Measurements from ENCODE around the gene ITGAL. TPM values are rescaled to one million over a fixed set of nuclear protein-coding genes. Genes with fewer than 3 reads are reported as not detected.
A peak's percentile ranks its signal among the peaks of the same experiment; 100 is the strongest.

ITGAL gene
- total and polyA plus RNA-seq, 2 of the 13 experiments (the other 11 are each of a cell fraction or from before 2014, with no cell fraction given), result 0.86 to 1.2 TPM

DNA sequence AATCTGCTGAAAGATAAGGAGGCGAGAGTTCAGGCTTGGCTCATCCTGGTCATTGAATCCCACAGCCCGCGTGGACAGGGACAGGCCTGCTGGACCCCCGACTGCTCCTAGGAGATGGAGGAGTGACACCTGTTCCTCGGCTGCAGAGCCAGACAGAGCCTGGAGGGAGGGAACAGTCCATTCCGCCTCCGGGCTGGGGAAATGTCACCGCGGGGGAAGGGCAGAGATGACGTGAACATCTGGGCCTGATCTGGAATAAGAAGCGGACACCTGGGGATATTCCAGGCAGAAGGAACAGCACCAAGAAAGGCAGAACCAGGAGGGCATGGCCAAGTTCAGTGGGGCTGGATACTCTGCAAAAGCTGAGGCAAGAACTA, 60.6 kb downstream of the ITGAL start:
- ChIA-PET CTCF (ENCODE audit: low intra/inter-chr PET ratio, low total read pairs) (no interaction called here), POLR2A (interaction anchor here (0.6 to 5.1 kb wide), 8 partner anchors 11 to 117 kb away, joined by 3 to 187 read pairs (median 14); partner anchors contain the start of genes DCTPP1, ZNF688 and ZNF764)
- intact Hi-C loops (cut with micrococcal nuclease; ENCODE audit: unreplicated experiment), result no loop called here
- no peak for ATAC-seq
- DNase-seq (ENCODE audit: low spot score), result no peak
- Histone ChIP-seq H3K79me2 (ENCODE audit: insufficient read depth, low read length) (peaks cover 31% of the 10 kb centered on the region), H3K27me3 (ENCODE audit: control insufficient read depth in 1 of 2, insufficient read depth in 2 of 2, low read length in 2 of 2) (no peaks in the 10 kb centered on the region; a peak in 1 of 5 replicates), H3K9ac (ENCODE audit: insufficient read depth, low read depth, low read length) (peak overlapping the region; percentile 89), H3K9me3 (ENCODE audit: low read length) (no peaks in the 10 kb centered on the region), H3K4me3 (replicated peaks in 1 of 3; ENCODE audit: insufficient read depth in 1 of 3, low read depth in 2 of 3, low read length in 3 of 3) (peak overlapping the region; percentile 75 to 93 (median 81)), H3K4me1 (ENCODE audit: insufficient read depth, low read length) (peaks cover 60% of the 10 kb centered on the region), H4K20me1 (ENCODE audit: insufficient read depth, low read length) (no peaks in the 10 kb centered on the region), H3K36me3 (replicated peaks in 1 of 2; ENCODE audit: control insufficient read depth in 1 of 2, insufficient read depth in 2 of 2, low read length in 2 of 2) (peaks cover 0 to 1% of the 10 kb centered on the region in 2 experiments; a peak in 1 of 5 replicates), H2AFZ (ENCODE audit: low read length) (no peak overlapping the region), H3K4me2 (ENCODE audit: low read depth, low read length) (peak overlapping the region; percentile 95), H3K27ac (ENCODE audit: extremely low read length, insufficient read depth, low read length) (no peak overlapping the region)
- WGBS (ENCODE audit: low lambda C conversion rate), result 85% methylated on average over 11 of the region's 11 CpGs
- BruUV-seq (replicated peaks), result no TSS peak
- FAIRE-seq, result no peak
- in situ Hi-C loops (cut with HindIII; ENCODE audit: extremely low pct_ligation_motif_present, low pct_unique_long_range_greater_than_20kb), result no loop called here
- TF ChIP-seq ZKSCAN1 (IDR thresholded peaks at IDR 0.05; ENCODE audit: low read length) (no peak), KLF16 (CRISPR knock-in tag; IDR thresholded peaks at IDR 0.05) (no peak), ZBTB42 (CRISPR knock-in tag; IDR thresholded peaks at IDR 0.05) (0 out of 2 replicates have a peak, but pooled peaks have one; percentile 78), JUND (CRISPR knock-in tag; IDR thresholded peaks at IDR 0.05) (no peak), ZBTB7A (CRISPR knock-in tag; IDR thresholded peaks at IDR 0.05) (no peak), RBM39 (IDR thresholded peaks at IDR 0.05; ENCODE audit: low read depth, low read length, poor library complexity, severe bottlenecking) (peak; percentile 18), FOXO4 (CRISPR knock-in tag; conservative IDR thresholded peaks at IDR 0.05) (0 out of 2 replicates have a peak, but pooled peaks have one; percentile 67), SUZ12 (IDR thresholded peaks at IDR 0.05; ENCODE audit: low read depth, low read length) (no peak), ZNF724P (CRISPR knock-in tag; IDR thresholded peaks at IDR 0.05; ENCODE audit: borderline replicate concordance) (no peak), RCOR2 (CRISPR knock-in tag; IDR thresholded peaks at IDR 0.05) (no peak), TEAD3 (CRISPR knock-in tag; optimal IDR thresholded peaks at IDR 0.05; ENCODE audit: borderline replicate concordance) (no peak), ZBTB38 (CRISPR knock-in tag; IDR thresholded peaks at IDR 0.05) (peak; percentile 98), ZNF564 (CRISPR knock-in tag; IDR thresholded peaks at IDR 0.05) (no peak), DMAP1 (CRISPR knock-in tag; IDR thresholded peaks at IDR 0.05) (no peak), NR0B2 (CRISPR knock-in tag; IDR thresholded peaks at IDR 0.05) (0 out of 2 replicates have a peak, but pooled peaks have one; percentile 20), ATAD3A (CRISPR knock-in tag; IDR thresholded peaks at IDR 0.05) (no peak), ZNF441 (CRISPR knock-in tag; IDR thresholded peaks at IDR 0.05; ENCODE audit: borderline replicate concordance) (peak; percentile 94), PRDM15 (CRISPR knock-in tag; IDR thresholded peaks at IDR 0.05) (0 out of 2 replicates have a peak, but pooled peaks have one; percentile 24), TIGD3 (CRISPR knock-in tag; IDR thresholded peaks at IDR 0.05; ENCODE audit: borderline replicate concordance) (no peak)
